GM19452 (cell line): ENCODE results near the gene PHLDA2.
A peak's percentile ranks its signal among the peaks of the same experiment; 100 is the strongest.

ENCODE experiments used
- ATAC-seq: cut with Tn5 transposase; IDR thresholded peaks from one replicate; pipeline ENCODE4 v1.9.1; 2021; ENCODE audit not compliant: unreplicated experiment

Gene PHLDA2

DNA sequence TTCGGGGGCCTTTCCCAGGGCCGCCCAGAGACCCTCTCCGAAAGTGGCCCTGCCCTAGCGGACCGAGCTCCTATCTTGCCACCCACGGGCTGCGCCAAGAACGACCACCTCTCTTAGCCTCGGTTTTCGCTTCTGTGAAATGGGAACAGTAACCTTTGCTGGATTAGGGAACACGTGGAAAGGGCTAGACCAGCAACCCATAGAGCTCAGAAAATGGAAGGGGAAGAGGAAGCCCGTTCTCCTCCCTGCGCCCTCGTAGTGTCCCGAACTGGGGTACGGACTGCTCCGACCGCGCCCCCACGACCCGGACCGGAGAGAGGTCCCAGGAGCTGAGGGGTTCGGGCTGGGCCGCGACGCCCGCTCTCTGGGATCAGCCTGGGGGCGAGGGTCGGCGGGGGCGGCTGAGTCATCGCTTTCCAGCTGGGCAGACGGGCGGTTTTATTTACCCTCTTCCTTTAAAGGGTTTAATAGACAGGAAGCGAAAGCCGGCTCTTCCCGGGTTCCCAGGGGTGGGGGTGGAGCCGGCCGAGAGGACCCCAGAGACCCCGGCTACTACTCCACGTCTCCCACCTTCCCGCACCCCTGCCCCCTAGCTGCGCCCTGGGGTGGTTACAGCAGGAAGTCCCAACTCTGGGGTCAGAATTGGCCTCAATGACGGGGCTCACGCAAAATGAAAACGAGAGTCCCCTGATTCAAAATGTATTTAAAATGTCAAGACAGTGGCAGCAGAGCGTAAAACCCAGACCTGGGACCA lies 907 bp upstream of the PHLDA2 start:
- peak; percentile 42 for ATAC-seq

DNA sequence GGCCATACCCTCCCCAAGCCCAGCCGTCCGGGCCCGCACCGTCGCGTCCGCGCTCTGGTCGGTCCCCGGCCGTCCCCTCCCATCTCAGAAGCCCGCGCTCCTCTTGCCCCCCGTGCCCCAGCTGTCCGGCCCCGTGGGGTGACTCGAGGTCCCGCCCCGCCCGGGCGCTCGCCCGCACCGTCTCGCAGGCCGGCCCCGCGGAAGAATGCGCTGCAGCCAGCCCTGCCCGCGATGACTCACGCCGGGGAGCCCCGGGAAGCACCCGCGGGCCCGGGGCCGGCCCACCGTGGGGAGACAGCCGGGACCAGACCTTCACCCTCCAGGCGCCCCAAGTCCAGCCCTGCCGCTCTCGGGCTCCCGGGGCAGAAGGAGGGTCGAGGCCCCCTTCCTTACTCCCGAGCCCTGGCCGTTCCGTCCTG lies 320 bp upstream of the PHLDA2 start:
- no peak for ATAC-seq

DNA sequence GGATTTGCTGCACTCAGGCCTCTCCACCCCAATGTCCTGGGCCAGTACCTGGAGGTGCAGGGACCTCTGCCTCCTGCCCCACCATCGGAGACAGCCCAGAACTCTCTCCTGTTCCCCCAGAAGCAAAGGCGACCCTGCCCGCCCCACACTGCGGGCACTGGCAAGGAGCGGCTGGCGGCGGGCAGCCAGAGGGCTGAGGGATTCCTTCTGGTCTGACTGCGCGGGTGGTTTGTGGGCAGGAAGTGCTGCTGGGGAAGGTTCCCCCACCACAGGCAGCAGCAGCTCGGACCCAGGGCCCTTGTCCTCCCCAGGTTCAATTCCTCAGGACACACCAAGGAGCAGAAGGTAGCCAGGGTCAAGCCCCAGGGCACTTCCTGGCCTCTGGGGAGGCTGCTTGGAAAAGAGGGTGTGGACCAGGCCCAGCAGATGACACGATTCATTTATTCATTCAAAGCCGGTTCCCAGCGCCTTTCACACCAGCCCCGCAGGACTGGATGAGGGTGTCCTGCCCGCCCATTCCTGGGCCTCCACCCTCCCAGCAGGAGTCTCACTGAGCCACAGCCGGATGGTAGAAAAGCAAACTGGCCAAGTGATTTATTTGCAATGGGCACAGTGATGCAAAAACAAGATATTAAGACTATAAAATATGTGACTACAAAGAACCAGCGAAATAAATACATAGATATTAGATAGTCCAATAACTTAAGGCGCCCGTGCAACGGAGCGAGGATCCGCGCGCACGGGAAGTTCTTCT lies 1.2 kb downstream of the PHLDA2 start:
- no peak for ATAC-seq

DNA sequence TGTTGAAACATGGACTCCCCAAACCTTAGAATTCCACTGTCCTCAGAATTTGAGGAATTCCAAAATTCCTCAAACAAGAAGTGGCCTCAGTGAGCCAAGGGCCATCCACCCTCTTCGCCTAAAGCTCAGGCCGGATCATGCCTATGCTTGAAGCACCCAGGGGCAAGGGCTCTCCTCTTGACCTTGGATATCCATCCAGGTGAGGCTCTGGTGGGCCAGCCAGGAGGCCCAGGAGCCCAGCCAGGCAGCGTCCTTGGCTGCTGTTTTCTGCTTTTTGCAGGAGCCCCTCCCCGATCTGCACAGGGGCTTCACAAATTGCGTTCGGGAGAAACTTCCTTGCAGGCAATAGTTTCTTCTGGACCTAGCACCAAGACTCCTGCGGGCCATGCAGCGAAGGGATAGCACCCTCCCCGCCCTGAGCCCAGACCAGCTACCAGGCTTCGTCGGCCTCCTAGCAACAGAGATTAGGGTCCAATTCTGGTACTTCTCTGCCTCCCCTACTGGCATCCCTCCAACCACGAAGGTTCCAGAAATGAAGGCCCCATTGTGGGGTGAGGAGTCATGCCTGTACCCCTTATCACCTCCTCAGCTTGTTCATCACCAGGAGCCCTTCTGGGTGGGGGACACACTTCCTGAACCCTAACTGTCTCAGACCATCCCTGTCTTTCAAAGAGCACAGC lies 2.0 kb downstream of the PHLDA2 start:
- ATAC-seq = no peak

DNA sequence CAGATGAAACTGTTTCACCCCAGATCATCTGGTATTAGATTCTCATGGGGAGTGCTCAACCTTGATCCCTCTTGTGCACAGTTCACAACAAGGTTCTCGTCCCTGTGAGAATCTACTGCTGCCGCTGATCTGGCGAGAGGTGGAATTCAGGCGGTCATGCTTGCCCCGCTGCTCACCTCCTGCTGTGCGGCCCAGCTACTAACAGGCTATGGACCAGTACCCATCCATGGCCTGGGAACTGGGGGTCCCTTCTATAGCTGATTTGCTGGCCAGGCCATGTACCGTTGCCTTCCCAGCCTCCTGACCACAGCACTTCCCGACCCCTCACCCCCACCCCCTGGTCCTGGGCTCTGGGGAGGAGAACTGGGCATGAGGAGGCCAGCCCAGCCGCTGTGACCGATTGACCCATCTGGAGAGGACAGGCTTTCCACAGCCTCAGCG lies 2.6 kb downstream of the PHLDA2 start:
- ATAC-seq = no peak

DNA sequence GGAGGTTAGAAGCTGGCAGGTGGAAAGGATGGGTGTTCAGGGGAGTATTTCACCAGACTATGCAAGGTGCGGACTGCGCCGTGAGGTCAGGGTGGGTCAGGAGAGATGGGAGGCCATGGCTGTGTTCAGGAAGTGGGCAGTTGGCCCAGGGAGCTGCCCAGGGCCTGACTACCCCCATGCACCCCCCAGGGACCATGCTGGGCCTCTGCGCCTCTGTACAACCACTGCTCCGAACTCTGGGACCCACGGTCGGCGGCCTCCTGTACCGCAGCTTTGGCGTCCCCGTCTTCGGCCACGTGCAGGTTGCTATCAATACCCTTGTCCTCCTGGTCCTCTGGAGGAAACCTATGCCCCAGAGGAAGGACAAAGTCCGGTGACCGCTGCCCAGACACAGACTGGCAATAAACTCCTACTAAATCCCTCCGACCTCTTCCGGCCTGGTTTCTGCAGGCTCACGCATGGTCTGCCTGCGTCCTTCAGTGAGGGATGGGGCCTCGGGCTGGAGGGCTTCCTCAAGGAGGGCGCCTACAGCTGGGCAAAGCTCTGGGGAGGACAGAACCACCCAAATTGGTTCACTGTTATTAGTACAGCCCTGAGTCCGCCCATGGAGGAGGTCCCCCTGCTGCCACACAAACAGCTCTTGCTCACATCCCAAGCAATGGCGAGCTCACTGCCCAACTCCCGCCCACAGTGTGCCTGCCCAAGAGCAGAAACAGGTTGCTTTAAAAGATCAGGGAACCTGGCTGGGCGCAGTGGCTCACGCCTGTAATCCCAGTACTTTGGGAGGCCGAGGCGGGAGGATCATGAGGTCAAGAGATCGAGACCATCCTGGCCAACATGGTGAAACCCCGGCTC lies 4.2 kb downstream of the PHLDA2 start:
- ATAC-seq = no peak

DNA sequence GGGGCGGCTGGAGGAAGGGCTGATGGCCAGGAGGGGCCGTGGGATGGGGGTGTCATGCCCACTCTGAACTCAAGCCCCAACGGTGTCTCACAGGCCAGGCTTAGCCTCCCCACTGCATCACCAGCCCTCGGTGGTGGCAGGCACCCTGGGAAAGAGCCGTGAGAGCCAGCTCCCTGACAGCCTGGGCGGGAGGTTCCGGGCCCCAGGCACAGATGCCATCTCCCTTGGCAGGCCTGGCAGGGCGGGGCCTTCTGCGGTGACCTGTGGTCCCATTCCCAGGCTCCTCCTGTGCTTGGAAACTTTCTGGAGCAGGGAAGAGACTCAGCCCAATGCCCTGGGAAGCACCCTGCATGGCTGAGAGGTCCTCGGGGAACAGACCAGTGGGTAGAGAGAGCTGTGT lies 4.8 kb downstream of the PHLDA2 start:
- no peak for ATAC-seq

DNA sequence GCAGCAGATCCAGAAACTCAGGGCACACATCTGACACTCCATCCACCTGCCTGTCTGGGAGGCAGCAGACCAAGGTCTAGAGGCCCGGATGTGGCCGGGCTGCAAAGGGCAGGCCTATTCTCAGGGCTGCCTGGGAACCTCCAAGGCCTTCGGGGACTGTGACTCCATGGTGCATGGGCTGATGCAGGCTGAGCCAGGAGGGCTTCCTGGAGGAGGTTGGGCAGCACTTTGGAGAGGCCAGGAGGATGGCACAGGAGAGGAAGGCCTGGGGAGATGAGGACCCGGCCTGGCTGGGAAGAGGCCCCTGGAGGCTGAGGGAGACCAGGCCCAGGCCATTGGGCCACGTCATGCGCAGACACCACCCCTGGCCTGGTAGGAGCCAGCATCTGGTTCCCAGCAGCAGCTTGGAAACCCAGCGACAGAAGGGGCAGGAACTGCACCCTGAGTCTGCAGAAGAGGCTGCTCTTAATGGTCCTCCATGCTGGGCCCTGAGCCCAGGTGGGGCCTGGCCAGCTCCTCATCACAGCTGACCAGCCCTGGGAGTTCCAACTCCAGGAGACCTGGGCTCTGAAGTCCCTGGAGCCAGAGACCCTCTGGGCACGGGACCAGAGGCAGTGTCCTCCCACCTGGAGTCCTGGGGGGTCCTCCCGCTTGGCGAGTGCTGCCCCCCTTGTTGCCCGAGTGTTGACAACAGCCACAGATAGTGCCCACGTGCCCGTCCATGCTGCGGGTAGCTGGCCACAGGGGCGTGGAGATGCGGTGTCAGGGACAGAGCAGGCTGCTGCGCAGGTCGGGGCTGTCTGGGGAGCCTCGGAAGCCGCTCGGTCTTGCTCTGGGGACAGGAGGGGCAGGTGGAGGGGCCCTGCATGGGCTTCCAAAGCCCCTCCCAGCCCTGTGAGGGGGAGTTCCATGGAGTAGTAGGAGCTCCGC lies 5.5 kb downstream of the PHLDA2 start:
- ATAC-seq = no peak

DNA sequence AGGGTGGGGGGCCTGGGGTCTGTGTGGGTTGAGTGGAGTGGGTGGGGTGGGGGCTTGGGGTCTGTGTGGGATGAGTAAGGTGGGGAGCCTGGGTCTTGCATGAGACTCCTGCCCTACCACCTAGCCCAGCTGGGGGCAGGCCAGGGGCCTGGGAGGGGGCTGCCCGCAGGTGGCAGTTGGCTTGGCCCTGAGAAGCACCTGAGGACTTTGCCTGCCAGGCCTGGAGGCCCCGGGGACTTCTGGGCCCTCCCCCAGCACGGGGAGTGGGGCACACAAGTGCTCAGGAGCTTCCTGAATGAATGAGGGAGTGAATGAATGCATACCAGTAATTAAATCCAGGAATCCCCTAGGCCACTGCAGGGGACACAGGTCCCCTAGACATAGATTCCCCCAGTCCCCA lies 6.6 kb downstream of the PHLDA2 start:
- no peak for ATAC-seq

DNA sequence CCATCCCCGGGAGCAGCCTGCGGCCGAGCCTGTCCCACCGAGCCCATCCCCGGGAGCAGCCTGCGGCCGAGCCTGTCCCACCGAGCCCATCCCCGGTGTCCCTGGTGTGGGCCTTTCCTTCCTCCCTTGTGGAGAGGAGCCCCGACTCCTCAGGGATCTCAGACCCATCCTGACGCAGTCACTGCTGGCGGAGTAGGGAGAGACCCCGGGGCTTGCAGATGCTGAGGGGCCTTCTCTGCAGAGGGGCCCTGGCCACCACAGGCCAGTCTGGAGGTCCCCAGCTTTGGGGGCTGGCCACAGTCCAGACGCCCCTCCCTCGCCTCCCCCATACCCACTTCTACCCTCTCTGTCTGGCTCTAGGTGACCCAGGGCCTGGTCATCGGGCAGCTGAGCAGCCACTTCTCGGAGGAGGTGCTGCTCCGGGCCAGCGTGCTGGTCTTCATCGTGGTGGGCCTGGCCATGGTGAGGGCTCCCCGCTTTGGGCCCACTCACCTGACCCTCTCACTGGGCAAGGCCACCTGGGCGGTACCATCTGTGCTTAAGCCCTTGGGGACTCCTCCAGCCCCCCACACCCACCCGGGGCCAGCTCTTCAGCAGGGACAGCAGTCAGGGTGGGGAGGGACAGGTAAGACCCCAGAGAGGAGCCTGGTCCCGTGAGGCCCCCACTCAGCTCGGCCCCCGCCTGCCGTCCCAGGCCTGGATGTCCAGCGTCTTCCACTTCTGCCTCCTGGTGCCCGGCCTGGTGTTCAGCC lies 7.3 kb downstream of the PHLDA2 start:
- no peak for ATAC-seq

DNA sequence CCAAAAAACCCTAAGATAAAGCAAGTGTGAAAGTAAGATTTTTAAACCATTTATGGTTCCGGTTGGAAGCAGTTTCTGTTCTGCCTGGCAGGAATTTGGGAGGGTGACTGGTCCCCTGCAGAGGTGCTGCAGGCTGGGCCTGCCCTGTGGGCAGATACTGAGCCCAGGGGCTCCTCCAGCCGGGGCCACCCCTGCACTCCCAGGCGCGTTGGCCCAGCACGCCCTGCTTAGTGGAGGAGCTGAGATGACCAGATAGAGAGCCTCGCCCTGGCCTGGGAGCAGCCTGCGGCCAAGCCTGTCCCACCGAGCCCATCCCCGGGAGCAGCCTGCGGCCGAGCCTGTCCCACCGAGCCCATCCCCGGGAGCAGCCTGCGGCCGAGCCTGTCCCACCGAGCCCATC lies 8.0 kb downstream of the PHLDA2 start:
- no peak for ATAC-seq

DNA sequence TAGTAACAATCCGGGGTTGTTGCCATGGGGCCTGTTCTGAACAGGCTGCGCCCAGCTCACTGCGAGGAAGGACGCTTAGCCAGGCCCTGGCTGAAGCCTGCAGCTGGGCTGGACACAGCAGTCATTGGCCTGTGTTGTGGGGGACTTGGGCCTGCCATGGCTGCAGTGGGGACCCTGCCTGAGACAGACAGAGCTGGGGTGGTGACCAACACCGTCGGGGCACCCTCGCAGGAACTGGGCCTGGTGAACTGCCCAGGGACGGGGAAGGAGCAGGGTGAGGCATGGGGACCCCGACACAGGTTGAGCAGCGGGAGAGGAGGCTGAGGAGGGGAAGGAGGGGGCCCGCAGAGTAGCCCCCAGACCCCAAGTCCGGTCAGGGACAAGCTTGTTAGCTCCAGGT lies 8.9 kb downstream of the PHLDA2 start:
- ATAC-seq = no peak

DNA sequence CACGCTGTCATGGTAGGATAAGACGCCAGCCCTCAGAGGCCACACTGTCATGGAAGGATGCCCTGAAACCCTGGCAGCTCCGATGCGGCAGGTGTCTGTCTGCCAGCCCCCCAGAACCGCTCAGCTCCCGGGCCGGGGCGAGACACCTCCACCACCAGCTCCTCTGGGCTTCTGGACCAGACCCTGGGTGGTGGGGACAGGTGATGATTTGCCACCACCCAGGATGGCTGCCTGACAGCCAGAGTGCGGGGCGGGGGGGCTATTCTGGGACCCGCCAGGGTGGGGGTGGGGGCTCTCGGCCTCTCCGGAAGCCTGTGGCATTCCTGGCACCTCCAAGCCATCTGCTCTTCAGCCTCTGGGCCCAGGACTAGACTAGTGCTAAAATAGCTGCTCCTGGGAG lies 9.4 kb downstream of the PHLDA2 start:
- no peak for ATAC-seq

DNA sequence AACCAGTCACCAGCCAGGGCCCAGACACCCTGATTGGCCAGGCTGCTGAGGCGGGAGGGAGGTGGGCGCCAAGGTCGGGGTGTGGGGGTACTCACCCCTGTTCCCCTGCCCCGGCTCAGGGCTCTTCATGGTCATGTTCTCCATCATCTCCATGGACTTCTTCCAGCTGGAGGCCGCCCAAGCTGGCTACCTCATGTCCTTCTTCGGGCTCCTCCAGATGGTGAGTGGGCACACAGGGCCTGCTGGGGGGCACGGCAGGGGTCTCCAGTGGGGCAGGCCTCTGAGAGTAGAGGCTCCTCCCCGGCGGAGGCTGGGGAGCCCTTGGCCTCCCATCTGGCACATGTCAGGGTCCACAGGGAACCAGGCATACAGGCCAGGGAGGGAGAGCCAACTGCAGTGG lies 10.0 kb downstream of the PHLDA2 start:
- no peak for ATAC-seq

DNA sequence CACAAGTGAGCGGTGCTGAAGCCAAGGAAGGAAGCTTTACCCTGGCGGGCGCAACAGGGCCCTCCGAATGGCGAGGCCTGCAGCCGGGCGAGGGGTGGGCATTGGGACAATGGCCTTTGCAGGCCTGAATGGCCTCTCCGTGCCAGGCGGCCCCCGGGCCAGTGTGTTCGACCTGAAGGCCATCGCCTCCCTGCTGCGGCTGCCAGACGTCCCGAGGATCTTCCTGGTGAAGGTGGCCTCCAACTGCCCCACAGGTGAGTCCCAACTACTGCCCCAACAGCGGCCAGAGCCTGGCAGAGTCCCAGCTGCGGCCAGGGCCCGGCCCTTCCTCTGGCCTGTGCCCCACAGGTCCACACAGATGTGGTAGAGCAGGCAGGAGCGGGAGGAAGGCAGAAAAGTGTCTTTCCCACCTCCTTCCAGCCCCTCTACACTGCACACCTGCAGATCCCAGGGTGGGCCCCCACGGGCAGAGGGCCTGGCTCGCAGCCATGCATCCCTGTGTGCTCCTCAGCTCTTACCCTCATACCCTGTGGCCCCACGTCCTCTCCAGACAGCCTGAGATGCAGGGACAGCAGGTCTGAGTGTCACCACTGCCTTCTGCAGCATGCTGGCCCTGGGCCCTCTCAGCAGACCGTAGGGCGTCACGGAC lies 11.3 kb downstream of the PHLDA2 start:
- ATAC-seq = no peak

DNA sequence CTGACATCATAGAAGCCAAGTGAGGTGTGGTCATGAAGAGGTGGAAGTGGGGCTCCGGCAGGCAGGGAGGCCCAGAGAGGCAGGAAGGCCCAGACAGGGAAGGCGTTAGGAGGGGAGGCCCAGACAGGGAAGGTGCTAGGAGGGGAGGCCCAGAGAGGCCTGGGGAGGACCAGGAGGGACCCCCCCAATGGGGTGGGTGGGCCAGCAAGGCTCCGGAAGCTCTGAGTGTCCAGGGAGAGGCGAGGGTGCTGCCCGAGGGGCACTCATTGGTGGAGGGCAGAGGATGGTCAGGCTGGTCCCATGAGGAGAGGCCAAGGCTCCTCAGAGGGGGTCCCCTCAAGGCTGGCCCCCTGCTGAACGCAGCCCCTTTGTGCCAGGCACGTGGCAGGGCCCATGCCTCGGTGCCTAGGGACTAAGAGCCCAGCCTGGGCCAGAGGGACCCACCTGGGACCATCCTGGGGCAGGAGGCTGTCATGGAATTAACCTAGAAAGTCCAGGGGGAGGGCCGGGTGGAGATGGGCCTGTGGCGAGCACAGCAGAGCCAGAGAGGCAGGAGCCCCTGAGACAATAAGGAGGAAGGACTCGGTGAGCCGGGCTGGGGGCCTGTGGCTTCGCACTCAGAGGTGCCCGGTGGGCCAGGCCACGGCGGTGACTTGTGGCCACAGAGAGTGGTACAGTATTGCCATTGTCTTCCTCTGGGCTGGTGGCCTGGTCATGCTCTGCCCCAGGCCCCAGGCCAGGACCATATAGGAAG lies 12.2 kb downstream of the PHLDA2 start:
- no peak for ATAC-seq

DNA sequence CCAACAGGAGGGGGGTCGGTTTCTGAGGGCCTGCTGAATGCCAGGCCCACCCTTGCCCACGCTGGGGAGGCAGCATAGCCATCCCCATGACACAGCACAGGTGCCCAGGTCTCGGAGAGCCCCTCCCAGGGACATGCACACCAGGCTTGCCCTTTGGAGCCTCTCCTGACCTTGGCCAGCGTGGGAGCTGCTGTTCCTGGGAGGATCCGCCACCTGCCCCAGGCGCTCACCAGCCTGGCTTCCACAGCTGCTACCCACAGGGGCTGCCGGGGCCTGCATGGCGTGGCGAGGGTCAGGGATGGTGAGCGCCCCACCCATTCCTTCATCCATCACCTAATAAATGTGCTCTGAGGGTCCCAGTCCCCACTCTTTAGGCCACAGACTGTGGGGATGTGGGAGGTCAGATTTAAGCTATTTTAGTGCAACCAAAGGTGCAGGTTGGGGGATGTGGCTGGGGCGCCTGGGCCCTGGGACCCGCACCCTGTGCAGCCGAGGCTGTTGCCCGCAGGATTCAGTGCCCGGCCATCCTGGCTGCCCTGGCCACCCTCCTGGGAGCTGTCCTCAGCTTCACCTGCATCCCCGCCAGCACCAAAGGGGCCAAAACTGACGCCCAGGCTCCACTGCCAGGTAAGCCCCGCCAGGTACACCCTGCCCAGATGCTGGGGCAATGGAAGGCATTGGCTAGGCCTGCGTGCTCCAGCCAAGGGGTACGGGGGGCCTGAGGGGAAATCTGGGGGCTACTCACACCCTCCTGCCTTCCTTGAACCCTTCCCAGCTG lies 12.9 kb downstream of the PHLDA2 start:
- ATAC-seq = no peak
